PC-3 (cell line): Measurements from ENCODE around the gene MXD3. TPM values are rescaled to one million over a fixed set of nuclear protein-coding genes. Genes with fewer than 3 reads are reported as not detected.

ENCODE experiments used
- ATAC-seq: fragments of 200-7000 bp; cut with Tn5 transposase; 2 replicates; pipeline ENCODE4 v1.9.1; 2020; ENCODE audit warnings: mild to moderate bottlenecking, moderate library complexity
- BruUV-seq: library from RNA; stranded (reverse); fragments of 400-500 nt; replicated peaks from 2 replicates; lab custom pipeline; 2021; lab: Mats Ljungman, UMichigan
- CTCF ChIA-PET: fragments of 300-600 bp; sonication (Branson Sonifier 250); formaldehyde crosslinking; loops from one replicate; lab custom pipeline; 2022; ENCODE audit warnings: antibody characterized with exemption; lab: Charles Lee
- POLR2A ChIA-PET: fragments of 300-600 bp; sonication (Branson Sonifier 250); formaldehyde crosslinking; loops from one replicate; lab custom pipeline; 2022; ENCODE audit warnings: antibody characterized with exemption; ENCODE audit not compliant: unreplicated experiment; lab: Charles Lee
- DNase-seq: peaks from one replicate; pipeline ENCODE4 v3.0.0-alpha.2; 2015
- H2AFZ ChIP-seq: fragments of 300-600 bp; sonication (generic); 2 replicates; pipeline ENCODE4 v1.6.0; 2016; ENCODE audit warnings: antibody characterized with exemption, low read length
- H3F3A ChIP-seq: fragments of 300-600 bp; sonication (generic); one replicate; pipeline ENCODE4 v1.6.0; 2017; ENCODE audit warnings: antibody characterized with exemption, low read length, control low read depth, mild to moderate bottlenecking; ENCODE audit not compliant: unreplicated experiment
- H3K27ac ChIP-seq: fragments of 300-600 bp; sonication (generic); 2 replicates; pipeline ENCODE4 v1.5.1; 2016; ENCODE audit warnings: mild to moderate bottlenecking, low read length
- H3K27me3 ChIP-seq: fragments of 300-600 bp; sonication (generic); 2 replicates; pipeline ENCODE4 v1.6.1; 2016; ENCODE audit warnings: low read length, mixed read lengths
- H3K36me3 ChIP-seq: fragments of 300-600 bp; sonication (generic); 2 replicates; pipeline ENCODE4 v1.6.1; 2016; ENCODE audit warnings: low read depth, mixed run types, low read length, mixed read lengths
- H3K4me1 ChIP-seq: fragments of 300-600 bp; sonication (generic); 2 replicates; pipeline ENCODE4 v1.5.1; 2016; ENCODE audit warnings: low read length; ENCODE audit not compliant: insufficient read depth
- H3K4me2 ChIP-seq: fragments of 300-600 bp; sonication (generic); 2 replicates; pipeline ENCODE4 v1.6.0; 2016; ENCODE audit warnings: low read length
- H3K4me3 ChIP-seq: fragments of 300-600 bp; sonication (generic); 2 replicates; pipeline ENCODE4 v1.5.1; 2016; ENCODE audit warnings: mild to moderate bottlenecking, low read length, mixed read lengths
- H3K79me2 ChIP-seq: fragments of 300-600 bp; sonication (generic); 2 replicates; pipeline ENCODE4 v1.6.1; 2017; ENCODE audit warnings: low read length, mixed read lengths
- H3K9ac ChIP-seq: fragments of 300-600 bp; sonication (generic); 2 replicates; pipeline ENCODE4 v1.6.0; 2016; ENCODE audit warnings: mild to moderate bottlenecking, low read length
- H3K9me2 ChIP-seq: fragments of 300-600 bp; sonication (generic); replicated peaks from 2 replicates; pipeline ENCODE4 v1.6.1; 2016; ENCODE audit warnings: mixed run types, low read length, mixed read lengths
- H3K9me3 ChIP-seq: fragments of 300-600 bp; sonication (generic); 2 replicates; pipeline ENCODE4 v1.6.1; 2016; ENCODE audit warnings: low read length, mixed read lengths
- H4K20me1 ChIP-seq: fragments of 300-600 bp; sonication (generic); 2 replicates; pipeline ENCODE4 v1.6.1; 2016; ENCODE audit warnings: low read length, mixed read lengths
- CTCF ChIP-seq: fragments of 300-600 bp; sonication (generic); conservative IDR thresholded peaks from 2 replicates; pipeline ENCODE4 v1.5.1; 2017; ENCODE audit warnings: antibody characterized with exemption, low read depth, mild to moderate bottlenecking, low read length
- EZH2 ChIP-seq: fragments of 300-600 bp; sonication (generic); IDR thresholded peaks from one replicate; pipeline ENCODE4 v1.6.1; 2017; ENCODE audit warnings: antibody characterized with exemption, mild to moderate bottlenecking, low read length; ENCODE audit not compliant: unreplicated experiment
- EZH2phosphoT487 ChIP-seq: fragments of 300-600 bp; sonication (generic); IDR thresholded peaks from 2 replicates; pipeline ENCODE4 v1.6.1; 2018; ENCODE audit warnings: mild to moderate bottlenecking, antibody characterized with exemption, low read length, borderline replicate concordance
- intact Hi-C: fragments of 100-400 bp; cut with micrococcal nuclease; formaldehyde crosslinking; loops from 2 replicates; pipeline ENCODE4 v1.9.0; 2023
- total RNA-seq: library from RNA; depleted of rRNA; stranded (reverse); fragments of >200 nt; gene quantifications from 2 replicates; pipeline ENCODE4 v1.2.3, GENCODE V29; 2014

MXD3 gene
- total RNA-seq, 1 experiment from 2014 or later = 45.7 TPM

- Histone ChIP-seq H3K36me3 (peaks cover 16% of the 10 kb centered on the region; the same call in 1 of the 2 replicates), H3K4me3 (no peak overlapping the region), H3K4me1 (no peaks in the 10 kb centered on the region), H3K27me3 (no peaks in the 10 kb centered on the region), H3K9ac (no peak overlapping the region), H3K79me2 (peaks cover 18% of the 10 kb centered on the region), H2AFZ (no peak overlapping the region), H3K9me2 (no peaks in the 10 kb centered on the region), H3K4me2 (no peak overlapping the region), H3F3A (no peaks in the 10 kb centered on the region), H3K9me3 (no peaks in the 10 kb centered on the region), H4K20me1 (0 out of 2 replicates have a peak, but pooled peaks cover 4% of the 10 kb centered on the region), H3K27ac (no peak overlapping the region)
- POLR2A ChIA-PET = no interaction called here
- BruUV-seq = no TSS peak
- no peak for ATAC-seq
- no peak for DNase-seq
- no peak for TF ChIP-seq CTCF
- intact Hi-C loops = loop anchor here (1.0 kb wide), 1 partner anchor 17 kb away; no protein-coding TSS in a partner anchor
- CTCF ChIA-PET = interaction anchor here (0.6 kb wide), 1 partner anchor 13 kb away, joined by 4 read pairs; no protein-coding TSS in a partner anchor
Observed at GRCh38 chr5:177335701-177336065, 24.0 kb upstream of the MXD3 start.

- ATAC-seq (no peak), DNase-seq (no peak)
- no peak overlapping the region for H3K27ac ChIP-seq
- peaks cover 14% of the 10 kb centered on the region for H3K79me2 ChIP-seq
- BruUV-seq = no TSS peak
- H3K4me2 ChIP-seq = no peak overlapping the region
- H3K9ac ChIP-seq = no peak overlapping the region
- CTCF ChIA-PET = no interaction called here
- no peaks in the 10 kb centered on the region for H3F3A ChIP-seq
- TF ChIP-seq CTCF (no peak), EZH2phosphoT487 (no peak), EZH2 (no peak)
- H2AFZ ChIP-seq = no peak overlapping the region
- H3K4me3 ChIP-seq = no peak overlapping the region
- H3K27me3 ChIP-seq = no peaks in the 10 kb centered on the region
- intact Hi-C loops = no loop called here
- 0 out of 2 replicates have a peak, but pooled peaks cover 4% of the 10 kb centered on the region for H4K20me1 ChIP-seq
- POLR2A ChIA-PET = no interaction called here
- no peaks in the 10 kb centered on the region for H3K9me3 ChIP-seq
- no peaks in the 10 kb centered on the region for H3K4me1 ChIP-seq
- H3K36me3 ChIP-seq = peaks cover 16% of the 10 kb centered on the region; the same call in 1 of the 2 replicates
- H3K9me2 ChIP-seq = no peaks in the 10 kb centered on the region
Observed at GRCh38 chr5:177334781-177335700, 23.3 kb upstream of the MXD3 start.

- Histone ChIP-seq H3K27ac (no peak overlapping the region), H2AFZ (no peak overlapping the region), H3K4me2 (no peak overlapping the region), H3K9me3 (no peaks in the 10 kb centered on the region), H3K9me2 (no peaks in the 10 kb centered on the region), H3K36me3 (peaks cover 16% of the 10 kb centered on the region; the same call in 1 of the 2 replicates), H3K9ac (no peak overlapping the region), H3K27me3 (no peaks in the 10 kb centered on the region), H3F3A (no peaks in the 10 kb centered on the region), H3K4me1 (no peaks in the 10 kb centered on the region), H3K79me2 (peaks cover 5% of the 10 kb centered on the region), H3K4me3 (no peak overlapping the region), H4K20me1 (no peaks in the 10 kb centered on the region)
- TF ChIP-seq EZH2phosphoT487 (no peak), EZH2 (no peak), CTCF (no peak)
- intact Hi-C loops = no loop called here
- ATAC-seq (no peak), DNase-seq (no peak)
- BruUV-seq = no TSS peak
- POLR2A ChIA-PET = no interaction called here
- CTCF ChIA-PET = no interaction called here
Observed at GRCh38 chr5:177334155-177334551, 22.5 kb upstream of the MXD3 start.
